Choroid plexus epithelial cell (primary cell): ENCODE data around the gene TRABD2B.
A peak's percentile ranks its signal among the peaks of the same experiment; 100 is the strongest.

Source experiments
- DNase-seq: peaks from one replicate; pipeline ENCODE4 v3.0.0-alpha.2; 2010; ENCODE audit warnings: low read depth
- H3K4me3 ChIP-seq: 2 replicates; pipeline ENCODE4 v1.5.1; 2011; ENCODE audit warnings: low read depth, mild to moderate bottlenecking, control low read depth, low read length, moderate library complexity
- CTCF ChIP-seq: conservative IDR thresholded peaks from 2 replicates; pipeline ENCODE4 v1.5.1; 2011; ENCODE audit warnings: low read depth, mild to moderate bottlenecking, control low read depth, inconsistent platforms, low read length, moderate library complexity

TRABD2B gene

GRCh38 chr1:47976728-47977127 is 20.5 kb downstream of the TRABD2B start:
- TF ChIP-seq CTCF, result no peak
- no peak for DNase-seq
- H3K4me3 ChIP-seq, result no peak overlapping the region

- no peak overlapping the region for H3K4me3 ChIP-seq
- TF ChIP-seq CTCF, result no peak
- no peak for DNase-seq
These were observed 20.9 kb downstream of the TRABD2B start for GRCh38 chr1:47976267-47976666.

- TF ChIP-seq CTCF, result no peak
These were observed 21.8 kb downstream of the TRABD2B start for GRCh38 chr1:47975302-47975921.

GRCh38 chr1:47972864-47973432 is 24.2 kb downstream of the TRABD2B start:
- DNase-seq, result no peak
- TF ChIP-seq CTCF, result peak; percentile 53
- no peak overlapping the region for H3K4me3 ChIP-seq

More at GRCh38 chr1:47975302-47975921, 21.8 kb downstream of the TRABD2B start:
- no peak for DNase-seq
- H3K4me3 ChIP-seq, result no peak overlapping the region

GRCh38 chr1:47971385-47972160 is 25.6 kb downstream of the TRABD2B start:
- H3K4me3 ChIP-seq, result no peak overlapping the region
- no peak for DNase-seq
- no peak for TF ChIP-seq CTCF

GRCh38 chr1:47970882-47971281 is 26.3 kb downstream of the TRABD2B start:
- no peak overlapping the region for H3K4me3 ChIP-seq

More at GRCh38 chr1:47970882-47971281, 26.3 kb downstream of the TRABD2B start:
- no peak for DNase-seq
- no peak for TF ChIP-seq CTCF
